Activated CD4-positive, CD25-positive, alpha-beta regulatory T cell treated with anti-CD3 and anti-CD28 coated beads, Interleukin-2, amount 50 U/mL, for 16 hours (primary cell): ENCODE results near the gene ZC3H11A.

Experiments
- DNase-seq: peaks from one replicate; pipeline ENCODE4 v3.0.0-alpha.2; 2020; ENCODE audit warnings: low read depth, low spot score

The ZC3H11A gene

DNA sequence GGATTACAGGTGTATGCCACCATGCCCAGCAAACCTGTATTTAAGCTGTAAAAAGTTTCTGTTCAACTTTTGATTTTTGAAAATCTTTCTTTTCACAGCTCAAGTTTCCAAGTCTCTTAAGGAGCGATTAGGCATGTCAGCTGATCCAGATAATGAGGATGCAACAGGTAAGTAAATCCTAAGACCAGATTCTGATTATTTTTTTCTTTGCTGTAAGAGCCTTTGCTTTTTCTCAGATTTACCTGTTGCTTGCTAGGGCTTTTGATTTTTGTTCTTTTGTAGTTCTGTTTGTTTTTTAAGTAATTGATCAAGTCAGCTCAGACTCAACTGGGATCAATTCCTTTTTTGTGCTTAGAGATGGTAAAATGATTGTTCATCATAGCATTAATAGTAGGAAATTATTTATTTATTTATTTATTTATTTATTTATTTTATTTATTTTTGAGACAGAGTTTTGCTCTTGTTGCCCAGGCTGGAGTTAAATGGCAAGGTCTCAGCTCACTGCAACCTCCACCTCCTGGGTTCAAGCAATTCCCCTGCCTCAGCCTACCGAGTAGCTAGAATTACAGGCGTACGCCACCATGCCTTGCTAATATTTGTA is 44.9 kb downstream of the ZC3H11A start:
- no peak for DNase-seq

DNA sequence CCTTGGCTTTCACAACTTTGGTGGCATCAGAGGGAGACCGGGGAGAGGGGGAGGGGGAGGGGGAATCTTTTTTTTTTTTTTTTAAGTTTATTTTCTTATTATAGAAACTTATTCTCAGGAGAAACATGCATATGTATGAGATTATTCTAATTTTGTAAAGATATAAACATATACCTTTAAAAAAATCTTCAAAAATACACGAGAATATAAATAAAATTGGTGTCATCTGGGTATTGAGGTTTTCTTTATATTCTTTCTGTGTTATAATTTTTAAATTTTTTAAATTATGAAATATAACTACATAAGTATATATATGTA is 47.1 kb downstream of the ZC3H11A start:
- no peak for DNase-seq

DNA sequence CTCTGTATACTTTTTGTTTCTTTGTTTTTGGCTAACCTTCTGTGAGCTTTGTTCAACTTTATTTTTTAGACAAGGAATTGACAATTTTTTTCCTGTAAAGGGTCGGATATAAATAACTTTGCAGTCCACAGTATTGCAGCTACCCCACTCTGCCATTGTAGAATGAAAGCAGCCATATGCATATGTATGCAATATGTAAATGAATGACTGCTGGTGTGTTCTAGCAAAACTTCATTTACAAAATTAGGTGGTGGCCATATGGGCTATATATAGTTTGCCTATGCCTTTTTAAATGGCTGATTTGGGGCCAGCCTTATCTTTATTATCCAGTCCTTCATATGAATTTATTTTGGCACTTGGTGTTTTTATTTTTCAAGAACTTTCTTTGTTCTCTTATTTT is 48.0 kb downstream of the ZC3H11A start:
- DNase-seq: no peak
